T-cell (primary cell): ENCODE results near the gene TP53TG3F. TPM values are rescaled to one million over a fixed set of nuclear protein-coding genes. Genes with fewer than 3 reads are reported as not detected.
"Not testable (repeated sequence)": the region's sequence is repeated elsewhere in the genome, so short reads cannot be mapped to it uniquely, and the experiment has no call there.

Source experiments
- ATAC-seq, 4 experiments: fragments of 200-7000 bp in 3 of 4; fragments of 150-1000 bp in 1 of 4; cut with Tn5 transposase; replicated peaks in 1 of 4; 1 replicate in 3 of 4; 2 replicates in 1 of 4; pipeline ENCODE4 v1.10.0; 2021; ENCODE audit warnings: moderate library complexity in 3 of 4, mild to moderate bottlenecking in 2 of 4, moderate number of reproducible peaks in 1 of 4
- CTCF ChIA-PET, 2 donors: fragments of 300-600 bp; sonication (Branson Sonifier 250); formaldehyde crosslinking; loops; one replicate each; lab custom pipeline; 2022; ENCODE audit warnings: antibody characterized with exemption in 2 of 2; lab: Charles Lee
- POLR2A ChIA-PET, 2 donors: fragments of 300-600 bp; sonication (Branson Sonifier 250); formaldehyde crosslinking; loops; one replicate each; lab custom pipeline; 2022; ENCODE audit warnings: antibody characterized with exemption in 2 of 2; lab: Charles Lee
- DNase-seq, 35 experiments: peaks; one replicate each; pipeline versions ENCODE4 v3.0.0 to v3.0.0-alpha.2; 2013 to 2023
- H3K27ac ChIP-seq: one replicate; pipeline ENCODE4 v1.5.1; 2013; ENCODE audit warnings: low read length
- H3K27me3 ChIP-seq, 2 experiments: replicated peaks in 1 of 2; 1 replicate in 1 of 2; 2 replicates in 1 of 2; pipeline versions ENCODE4 v1.6.1 to v1.7.0; 2013; ENCODE audit warnings: low read length in 1 of 2, mixed read lengths in 1 of 2; ENCODE audit not compliant: control insufficient read depth in 2 of 2, insufficient read depth in 2 of 2; ENCODE audit errors: extremely low read depth in 1 of 2
- H3K36me3 ChIP-seq, 2 donors: 1 replicate in 1 of 2; 2 replicates in 1 of 2; pipeline versions ENCODE4 v1.6.1 to v1.7.0; 2013; ENCODE audit warnings: low read length in 1 of 2; ENCODE audit not compliant: control insufficient read depth in 2 of 2, insufficient read depth in 1 of 2; ENCODE audit errors: extremely low read depth in 1 of 2
- H3K4me1 ChIP-seq, 2 experiments: 1 replicate in 1 of 2; 2 replicates in 1 of 2; pipeline versions ENCODE4 v1.6.1 to v1.7.0; 2013; ENCODE audit warnings: low read length in 2 of 2, mixed read lengths in 1 of 2; ENCODE audit not compliant: insufficient read depth in 2 of 2, control insufficient read depth in 1 of 2; ENCODE audit errors: extremely low read depth in 1 of 2
- H3K4me3 ChIP-seq, 2 donors: 1 replicate in 1 of 2; 2 replicates in 1 of 2; pipeline versions ENCODE4 v1.5.1 to v1.7.0; 2013; ENCODE audit warnings: mild to moderate bottlenecking in 2 of 2, low read length in 1 of 2, moderate library complexity in 1 of 2; ENCODE audit not compliant: control insufficient read depth in 1 of 2; ENCODE audit errors: extremely low read depth in 1 of 2
- H3K9me3 ChIP-seq: 2 replicates; pipeline ENCODE4 v1.7.0; 2013
- H3K27ac Mint-ChIP-seq, 2 donors: one replicate each; pipeline ENCODE4 v1.8.0; 2020 to 2021; ENCODE audit warnings: mild to moderate bottlenecking in 2 of 2, mixed read lengths in 2 of 2
- H3K27me3 Mint-ChIP-seq, 2 donors: one replicate each; pipeline ENCODE4 v1.8.0; 2021 to 2022; ENCODE audit warnings: mixed read lengths in 2 of 2
- H3K36me3 Mint-ChIP-seq: one replicate; pipeline ENCODE4 v1.8.0; 2021; ENCODE audit warnings: mixed read lengths
- H3K4me1 Mint-ChIP-seq, 3 donors: one replicate each; pipeline ENCODE4 v1.8.0; 2020 to 2022; ENCODE audit warnings: mixed read lengths in 3 of 3, mild to moderate bottlenecking in 1 of 3
- H3K4me3 Mint-ChIP-seq, 3 donors: one replicate each; pipeline ENCODE4 v1.8.0; 2020 to 2022; ENCODE audit warnings: mild to moderate bottlenecking in 3 of 3, mixed read lengths in 3 of 3, moderate library complexity in 3 of 3
- H3K9me3 Mint-ChIP-seq, 3 donors: one replicate each; pipeline ENCODE4 v1.8.0; 2020 to 2022; ENCODE audit warnings: mixed read lengths in 3 of 3
- WGBS: methylation state at CpG from one replicate; pipeline ENCODE4 v1.1.5; 2013; ENCODE audit warnings: missing lambda C conversion rate; ENCODE audit not compliant: insufficient coverage; 5-methylcytosine and 5-hydroxymethylcytosine counted together
- total RNA-seq, 35 experiments: library from RNA in 6 of 35; stranded (reverse) in 6 of 35; fragments of 120-200 nt in 1 of 35; gene quantifications; one replicate each; pipeline versions ENCODE4 v1.2.1 to v1.2.4 and lab custom pipeline; 2013 to 2026

The TP53TG3F gene
- total RNA-seq (under 1 TPM in 1 of 5 donors, not detected in 4; 0.32 TPM), total RNA-seq (lab: John Stamatoyannopoulos, UW) (0 reads per million in 29 experiments)
- not detected for total RNA-seq (2013)

- H3K27ac ChIP-seq, H3K36me3 ChIP-seq, H3K27me3 Mint-ChIP-seq, H3K27me3 ChIP-seq, POLR2A ChIA-PET, H3K36me3 Mint-ChIP-seq, H3K9me3 Mint-ChIP-seq, H3K27ac Mint-ChIP-seq, H3K4me1 ChIP-seq, H3K9me3 ChIP-seq, H3K4me3 ChIP-seq, CTCF ChIA-PET, H3K4me1 Mint-ChIP-seq, H3K4me3 Mint-ChIP-seq, DNase-seq, ATAC-seq: not testable (repeated sequence)
- WGBS = no CpG with 5 or more reads among the region's 25 CpGs
Observed at GRCh38 chr16:33459312-33459711, at the start of gene TP53TG3F. Gene TP53TG3F (plus strand): TSS chr16:33459612. CDS start chr16:33459680, 68 bp downstream.

GRCh38 chr16:33491611-33492010 lies 32.2 kb downstream of the TP53TG3F start:
- H3K4me3 Mint-ChIP-seq, DNase-seq, ATAC-seq, H3K4me1 ChIP-seq, H3K27ac Mint-ChIP-seq, H3K4me3 ChIP-seq, H3K9me3 ChIP-seq, H3K27me3 ChIP-seq, H3K36me3 ChIP-seq, POLR2A ChIA-PET, H3K27ac ChIP-seq, H3K9me3 Mint-ChIP-seq, H3K36me3 Mint-ChIP-seq, H3K4me1 Mint-ChIP-seq, CTCF ChIA-PET, H3K27me3 Mint-ChIP-seq: not testable (repeated sequence)
- WGBS = no CpG with 5 or more reads among the region's 2 CpGs

GRCh38 chr16:33507231-33507630 lies 47.8 kb downstream of the TP53TG3F start:
- H3K36me3 Mint-ChIP-seq, H3K27ac ChIP-seq, H3K4me3 Mint-ChIP-seq, POLR2A ChIA-PET, H3K27ac Mint-ChIP-seq, H3K4me1 ChIP-seq, H3K4me1 Mint-ChIP-seq, H3K27me3 ChIP-seq, DNase-seq, H3K4me3 ChIP-seq, H3K27me3 Mint-ChIP-seq, H3K36me3 ChIP-seq, CTCF ChIA-PET, H3K9me3 Mint-ChIP-seq, H3K9me3 ChIP-seq, ATAC-seq: not testable (repeated sequence)
- WGBS = no CpG with 5 or more reads among the region's 4 CpGs

- H3K4me3 ChIP-seq, POLR2A ChIA-PET, H3K4me1 Mint-ChIP-seq, DNase-seq, CTCF ChIA-PET, H3K36me3 Mint-ChIP-seq, H3K27ac ChIP-seq, H3K4me3 Mint-ChIP-seq, H3K9me3 Mint-ChIP-seq, H3K4me1 ChIP-seq, H3K27me3 ChIP-seq, H3K9me3 ChIP-seq, H3K27ac Mint-ChIP-seq, H3K36me3 ChIP-seq, ATAC-seq, H3K27me3 Mint-ChIP-seq: not testable (repeated sequence)
- WGBS = no CpG with 5 or more reads among the region's 4 CpGs
Observed at GRCh38 chr16:33509070-33509469, 49.7 kb downstream of the TP53TG3F start.

- DNase-seq, H3K27ac ChIP-seq, H3K27me3 ChIP-seq, ATAC-seq, H3K27me3 Mint-ChIP-seq, POLR2A ChIA-PET, H3K27ac Mint-ChIP-seq, H3K36me3 Mint-ChIP-seq, H3K36me3 ChIP-seq, CTCF ChIA-PET, H3K9me3 Mint-ChIP-seq, H3K4me3 ChIP-seq, H3K9me3 ChIP-seq, H3K4me1 ChIP-seq, H3K4me1 Mint-ChIP-seq, H3K4me3 Mint-ChIP-seq: not testable (repeated sequence)
- whole genome bisulfite sequencing = no CpG with 5 or more reads among the region's 10 CpGs
Observed at GRCh38 chr16:33509906-33510305, 50.5 kb downstream of the TP53TG3F start.

Other genes with a start within 250 kb of the TP53TG3F start
- gene TP53TG3E, start 155.3 kb upstream of the TP53TG3F start, total RNA-seq = not detected
- gene TP53TG3B, start 98.8 kb upstream of the TP53TG3F start, total RNA-seq = not detected